CD4-positive, alpha-beta T cell treated with Interleukin-10 for 1 hour (primary cell): Measurements from ENCODE around the gene MRGPRD.
A peak's percentile ranks its signal among the peaks of the same experiment; 100 is the strongest.

ENCODE experiments used
- DNase-seq: peaks from one replicate; pipeline ENCODE4 v3.0.0-alpha.2; 2020

Gene MRGPRD

GRCh38 chr11:68968306-68969250, 12.2 kb downstream of the MRGPRD start:
- no peak for DNase-seq

- no peak for DNase-seq
These were observed 13.6 kb downstream of the MRGPRD start for GRCh38 chr11:68966894-68967780.

- DNase-seq: peak; percentile 19
These were observed 14.6 kb downstream of the MRGPRD start for GRCh38 chr11:68965901-68966853.

- no peak for DNase-seq
These were observed 17.0 kb downstream of the MRGPRD start for GRCh38 chr11:68963779-68964178.

- DNase-seq: peak; percentile 52
These were observed 18.1 kb downstream of the MRGPRD start for GRCh38 chr11:68962527-68963250.

GRCh38 chr11:68961245-68961644, 19.5 kb downstream of the MRGPRD start:
- DNase-seq: no peak

GRCh38 chr11:68960294-68961071, 20.3 kb downstream of the MRGPRD start:
- no peak for DNase-seq

- no peak for DNase-seq
These were observed 21.1 kb downstream of the MRGPRD start for GRCh38 chr11:68959465-68960293.

GRCh38 chr11:68958211-68958610, 22.6 kb downstream of the MRGPRD start:
- DNase-seq: no peak

GRCh38 chr11:68956547-68957254, 24.1 kb downstream of the MRGPRD start:
- no peak for DNase-seq

- peak; percentile 34 for DNase-seq
These were observed 24.6 kb downstream of the MRGPRD start for GRCh38 chr11:68956142-68956541.

- no peak for DNase-seq
These were observed 25.2 kb downstream of the MRGPRD start for GRCh38 chr11:68955607-68955958.

GRCh38 chr11:68954836-68955606, 25.8 kb downstream of the MRGPRD start:
- DNase-seq: no peak

- DNase-seq: no peak
These were observed 30.0 kb downstream of the MRGPRD start for GRCh38 chr11:68950762-68951161.

- no peak for DNase-seq
These were observed 30.5 kb downstream of the MRGPRD start for GRCh38 chr11:68950270-68950669.

- DNase-seq: no peak
These were observed 31.9 kb downstream of the MRGPRD start for GRCh38 chr11:68948935-68949334.

- DNase-seq: no peak
These were observed 32.3 kb downstream of the MRGPRD start for GRCh38 chr11:68948496-68948895.

- DNase-seq: no peak
These were observed 33.6 kb downstream of the MRGPRD start for GRCh38 chr11:68947151-68947550.
